GM12872 (cell line): ENCODE data around the gene NMNAT2.

Experiments
- CTCF ChIP-seq: IDR thresholded peaks from 3 replicates; pipeline ENCODE4 v1.5.1; 2011; ENCODE audit warnings: low read depth, mild to moderate bottlenecking, low read length, moderate library complexity; ENCODE audit not compliant: insufficient read depth

NMNAT2 gene

GRCh38 chr1:183200451-183200850 lies 217.7 kb downstream of the NMNAT2 start:
- TF ChIP-seq CTCF: no peak

GRCh38 chr1:183199304-183199703 lies 218.9 kb downstream of the NMNAT2 start:
- TF ChIP-seq CTCF: no peak

- TF ChIP-seq CTCF: no peak
These were observed 219.7 kb downstream of the NMNAT2 start for GRCh38 chr1:183198463-183198862.
